Left lung (tissue), 10 donors: ENCODE measurements around the gene IL4. TPM values are rescaled to one million over a fixed set of nuclear protein-coding genes. Genes with fewer than 3 reads are reported as not detected.

Experiments
- ATAC-seq: fragments of 200-7000 bp; cut with Tn5 transposase; one replicate; pipeline ENCODE4 v1.9.1; 2020; ENCODE audit warnings: moderate library complexity
- DNase-seq, 4 donors: peaks; one replicate each; pipeline ENCODE4 v3.0.0-alpha.2; 2013 to 2020
- H3K27ac ChIP-seq, 2 donors: fragments of 200-600 bp; sonication (generic) in 1 of 2; one replicate each; pipeline versions ENCODE4 v1.5.0 to v1.8.0; 2020 to 2021
- H3K27me3 ChIP-seq, 2 donors: fragments of 200-600 bp; sonication (generic) in 1 of 2; one replicate each; pipeline versions ENCODE4 v1.5.0 to v1.8.0; 2020 to 2021
- H3K36me3 ChIP-seq, 2 donors: fragments of 200-600 bp; sonication (generic) in 1 of 2; one replicate each; pipeline versions ENCODE4 v1.5.0 to v1.8.0; 2020 to 2021
- H3K4me1 ChIP-seq, 2 donors: fragments of 200-600 bp; one replicate each; pipeline ENCODE4 v1.8.0; 2021
- H3K4me3 ChIP-seq, 2 donors: fragments of 200-600 bp; sonication (generic) in 1 of 2; one replicate each; pipeline versions ENCODE4 v1.5.0 to v1.8.0; 2020 to 2021; ENCODE audit warnings: mild to moderate bottlenecking in 1 of 2
- H3K9me3 ChIP-seq, 2 donors: fragments of 200-600 bp; sonication (generic) in 1 of 2; one replicate each; pipeline versions ENCODE4 v1.5.0 to v1.8.0; 2020 to 2021
- CTCF ChIP-seq, 2 donors: fragments of 200-600 bp; sonication (generic) in 1 of 2; IDR thresholded peaks; one replicate each; pipeline versions ENCODE4 v1.5.0 to v1.8.0; 2021; ENCODE audit warnings: antibody characterized with exemption in 2 of 2
- intact Hi-C, 2 donors: fragments of 100-400 bp; cut with DNase I; formaldehyde crosslinking; loops; one replicate each; pipeline versions ENCODE4 v1.11.2 to v1.14.2; 2022
- polyA plus RNA-seq, 6 donors: library from polyadenylated mRNA; unstranded; fragments of 120-200 nt; gene quantifications; one replicate each; pipeline ENCODE4 v1.2.1, GENCODE V29; 2013; ENCODE audit not compliant: insufficient read length in 6 of 6
- total RNA-seq, 2 donors: library from RNA; stranded (reverse); fragmentation: NEBNext Ultra II Directional; extraction: Animal tissue kit (Norgen Biotek cat#: 25700); gene quantifications; one replicate each; pipeline ENCODE4 v1.2.1, GENCODE V29; 2021
- donor health status: DM: no; HTN: yes; CAD: no.
- donor health status: DM: no; HTN: no; CAD: no.

IL4 gene
- total and polyA plus RNA-seq, 8 donors: 0.27 to 0.84 (median 0.44) TPM; not detected in 4

GRCh38 chr5:132665574-132666080 lies 8.2 kb upstream of the IL4 start:
- TF ChIP-seq CTCF (IDR thresholded peaks at IDR 0.05): no peak
- intact Hi-C loops: no loop called here
- Histone ChIP-seq H3K4me3 (no peak overlapping the region), H3K4me1 (no peaks in the 10 kb centered on the region), H3K27me3 (no peaks in the 10 kb centered on the region), H3K27ac (no peak overlapping the region), H3K9me3 (no peaks in the 10 kb centered on the region), H3K36me3 (no peaks in the 10 kb centered on the region)
- no peak for ATAC-seq
- DNase-seq: no peak

GRCh38 chr5:132666310-132667123 lies 7.3 kb upstream of the IL4 start:
- no peak for TF ChIP-seq CTCF (IDR thresholded peaks at IDR 0.05)
- Histone ChIP-seq H3K9me3 (no peaks in the 10 kb centered on the region), H3K27ac (no peak overlapping the region), H3K36me3 (no peaks in the 10 kb centered on the region), H3K27me3 (no peaks in the 10 kb centered on the region), H3K4me3 (no peak overlapping the region), H3K4me1 (no peaks in the 10 kb centered on the region)
- no peak for DNase-seq
- no peak for ATAC-seq
- intact Hi-C loops: no loop called here

- ATAC-seq: no peak
- no peak for DNase-seq
- Histone ChIP-seq H3K36me3 (no peaks in the 10 kb centered on the region), H3K9me3 (no peaks in the 10 kb centered on the region), H3K27ac (no peak overlapping the region), H3K4me1 (no peaks in the 10 kb centered on the region), H3K4me3 (no peak overlapping the region), H3K27me3 (no peaks in the 10 kb centered on the region)
- no peak for TF ChIP-seq CTCF (IDR thresholded peaks at IDR 0.05)
- intact Hi-C loops: no loop called here
Measured at GRCh38 chr5:132667309-132667708, 6.5 kb upstream of the IL4 start.

GRCh38 chr5:132667761-132668705 lies 5.8 kb upstream of the IL4 start:
- Histone ChIP-seq H3K27ac (no peak overlapping the region), H3K27me3 (no peaks in the 10 kb centered on the region), H3K36me3 (no peaks in the 10 kb centered on the region), H3K9me3 (no peaks in the 10 kb centered on the region), H3K4me1 (no peaks in the 10 kb centered on the region), H3K4me3 (no peak overlapping the region)
- ATAC-seq: no peak
- intact Hi-C loops: no loop called here
- no peak for DNase-seq
- TF ChIP-seq CTCF (IDR thresholded peaks at IDR 0.05): no peak
